Endothelial cell of umbilical vein (primary cell): ENCODE data around the gene ZNF684. TPM values are rescaled to one million over a fixed set of nuclear protein-coding genes. Genes with fewer than 3 reads are reported as not detected.

Source experiments
- BruUV-seq: library from RNA; stranded (reverse); fragments of 400-500 nt; replicated peaks from 2 replicates; lab custom pipeline; 2021; lab: Mats Ljungman, UMichigan
- CTCF ChIA-PET: fragments of 300-600, 350-600 bp; sonication (Branson Sonifier 250); formaldehyde crosslinking; loops from one replicate; lab custom pipeline; 2021; ENCODE audit warnings: antibody characterized with exemption, inconsistent platforms; lab: Charles Lee
- POLR2A ChIA-PET: fragments of 300-600, 350-600 bp; sonication (Branson Sonifier 250); formaldehyde crosslinking; loops from one replicate; lab custom pipeline; 2021; ENCODE audit warnings: antibody characterized with exemption, inconsistent platforms; lab: Charles Lee
- DNase-seq: peaks from one replicate; pipeline ENCODE4 v3.0.0-alpha.2; 2011; ENCODE audit warnings: low read depth, low spot score
- FAIRE-seq: peaks from 2 replicates; lab custom pipeline; 2011; peaks lifted over from hg19 to GRCh38; lab: Jason Lieb, UNC
- H2AFZ ChIP-seq: 2 replicates; pipeline ENCODE4 v1.6.0; 2012; ENCODE audit warnings: low read depth, low read length, control low read depth, inconsistent platforms
- H3K27ac ChIP-seq: 2 replicates; pipeline ENCODE4 v1.5.1; 2011; ENCODE audit warnings: low read depth, mild to moderate bottlenecking, control low read depth, low read length, moderate library complexity; ENCODE audit not compliant: insufficient read depth
- H3K27me3 ChIP-seq, 2 experiments: 2 replicates each; pipeline versions ENCODE4 v1.6.0 to v1.6.1; 2011; ENCODE audit warnings: low read length in 2 of 2, mixed read lengths in 1 of 2; ENCODE audit not compliant: control insufficient read depth in 2 of 2, insufficient read depth in 2 of 2
- H3K36me3 ChIP-seq, 2 experiments: 2 replicates in 1 of 2; 3 replicates in 1 of 2; pipeline ENCODE4 v1.5.1; 2011; ENCODE audit warnings: low read length in 2 of 2, mild to moderate bottlenecking in 1 of 2, moderate library complexity in 1 of 2; ENCODE audit not compliant: control insufficient read depth in 2 of 2, insufficient read depth in 2 of 2; ENCODE audit errors: extremely low read depth in 1 of 2
- H3K4me1 ChIP-seq: 3 replicates; pipeline ENCODE4 v1.5.1; 2011; ENCODE audit warnings: mild to moderate bottlenecking, low read length; ENCODE audit not compliant: control insufficient read depth, insufficient read depth; ENCODE audit errors: extremely low read depth
- H3K4me2 ChIP-seq: 2 replicates; pipeline ENCODE4 v1.6.1; 2011; ENCODE audit warnings: low read length, control low read depth, mixed read lengths; ENCODE audit not compliant: insufficient read depth
- H3K4me3 ChIP-seq, 3 experiments: fragments of 200-600 bp in 1 of 3; sonication (generic), shearing (Covaris generic) in 1 of 3; replicated peaks in 1 of 3; 2 replicates each; pipeline ENCODE4 v1.5.1; 2011 to 2016; ENCODE audit warnings: control low read depth in 3 of 3, low read length in 3 of 3, mild to moderate bottlenecking in 2 of 3, inconsistent platforms in 1 of 3, low read depth in 1 of 3, moderate library complexity in 1 of 3; ENCODE audit not compliant: insufficient read depth in 1 of 3
- H3K79me2 ChIP-seq: 2 replicates; pipeline ENCODE4 v1.6.0; 2012; ENCODE audit warnings: low read length, inconsistent platforms; ENCODE audit not compliant: control insufficient read depth, insufficient read depth
- H3K9ac ChIP-seq: replicated peaks from 2 replicates; pipeline ENCODE3; 2011; ENCODE audit warnings: low read length, control low read depth; ENCODE audit not compliant: insufficient read depth; ENCODE audit errors: extremely low read depth
- H3K9me1 ChIP-seq: replicated peaks from 3 replicates; pipeline ENCODE4 v1.6.0; 2011; ENCODE audit warnings: mild to moderate bottlenecking, low read length; ENCODE audit not compliant: control insufficient read depth, insufficient read depth; ENCODE audit errors: extremely low read depth
- H3K9me3 ChIP-seq: replicated peaks from 2 replicates; pipeline ENCODE4 v1.5.1; 2012; ENCODE audit warnings: low read length, inconsistent platforms; ENCODE audit not compliant: control insufficient read depth, insufficient read depth
- H4K20me1 ChIP-seq: replicated peaks from 2 replicates; pipeline ENCODE3; 2011; ENCODE audit warnings: mild to moderate bottlenecking, low read length; ENCODE audit not compliant: control insufficient read depth, insufficient read depth; ENCODE audit errors: extremely low read depth
- FOS ChIP-seq: IDR thresholded peaks from 2 replicates; pipeline ENCODE4 v1.6.1; 2011; ENCODE audit warnings: mild to moderate bottlenecking, low read length, moderate library complexity, borderline replicate concordance; ENCODE audit not compliant: insufficient read depth
- GATA2 ChIP-seq: IDR thresholded peaks from 2 replicates; pipeline ENCODE4 v1.7.0; 2011; ENCODE audit warnings: low read depth, mild to moderate bottlenecking, moderate library complexity, mixed read lengths, low read length; ENCODE audit not compliant: insufficient read length, insufficient read depth
- MYC ChIP-seq: IDR thresholded peaks from one replicate; pipeline ENCODE4 v1.6.1; 2011; ENCODE audit warnings: mild to moderate bottlenecking, low read depth, low read length
- POLR2A ChIP-seq: IDR thresholded peaks from 2 replicates; pipeline ENCODE4 v1.6.1; 2012; ENCODE audit warnings: low read depth, mild to moderate bottlenecking, control low read depth, low read length
- POLR2AphosphoS5 ChIP-seq: IDR thresholded peaks from 2 replicates; pipeline ENCODE4 v1.6.1; 2012; ENCODE audit warnings: low read depth, mild to moderate bottlenecking, control low read depth, low read length, moderate library complexity; ENCODE audit not compliant: insufficient read depth
- dilution Hi-C: fragments of 300-500 bp; cut with MboI; formaldehyde crosslinking; loops from one replicate; pipeline ENCODE4 v1.15.0; 2019; ENCODE audit warnings: low sequenced_read_pairs; ENCODE audit not compliant: extremely low pct_ligation_motif_present
- intact Hi-C: fragments of 100-400 bp; cut with micrococcal nuclease; formaldehyde crosslinking; loops from one replicate; pipeline ENCODE4 v1.10.0; 2022
- polyA plus RNA-seq, 4 experiments: library from polyadenylated mRNA; depleted of rRNA in 3 of 4; stranded (reverse) in 3 of 4; unstranded in 1 of 4; fragments of >200 nt; gene quantifications; 2 replicates each; pipeline versions ENCODE4 v1.2.1 to v1.2.3, GENCODE V29; 2011 to 2012; ENCODE audit warnings: missing spikeins in 1 of 4
- total RNA-seq: library from RNA; stranded (reverse); gene quantifications from 2 replicates; pipeline ENCODE4 v1.2.3, GENCODE V29; 2021
- TF ChIP-seq, protein P1 (sequence below), 2 donors: IDR thresholded peaks; 1 replicate in 1 of 2; 2 replicates in 1 of 2; pipeline ENCODE4 v1.5.1; 2011; ENCODE audit warnings: low read length in 2 of 2, mild to moderate bottlenecking in 2 of 2, moderate library complexity in 2 of 2, control low read depth in 1 of 2, inconsistent platforms in 1 of 2, low read depth in 1 of 2; ENCODE audit not compliant: insufficient read depth in 1 of 2; ENCODE audit errors: extremely low read depth in 1 of 2

ZNF684 gene
- total and polyA plus RNA-seq, 2 donors (not counting 3 experiments of a cell fraction or from before 2014, with no cell fraction given) = 2.9 to 5.8 TPM

DNA sequence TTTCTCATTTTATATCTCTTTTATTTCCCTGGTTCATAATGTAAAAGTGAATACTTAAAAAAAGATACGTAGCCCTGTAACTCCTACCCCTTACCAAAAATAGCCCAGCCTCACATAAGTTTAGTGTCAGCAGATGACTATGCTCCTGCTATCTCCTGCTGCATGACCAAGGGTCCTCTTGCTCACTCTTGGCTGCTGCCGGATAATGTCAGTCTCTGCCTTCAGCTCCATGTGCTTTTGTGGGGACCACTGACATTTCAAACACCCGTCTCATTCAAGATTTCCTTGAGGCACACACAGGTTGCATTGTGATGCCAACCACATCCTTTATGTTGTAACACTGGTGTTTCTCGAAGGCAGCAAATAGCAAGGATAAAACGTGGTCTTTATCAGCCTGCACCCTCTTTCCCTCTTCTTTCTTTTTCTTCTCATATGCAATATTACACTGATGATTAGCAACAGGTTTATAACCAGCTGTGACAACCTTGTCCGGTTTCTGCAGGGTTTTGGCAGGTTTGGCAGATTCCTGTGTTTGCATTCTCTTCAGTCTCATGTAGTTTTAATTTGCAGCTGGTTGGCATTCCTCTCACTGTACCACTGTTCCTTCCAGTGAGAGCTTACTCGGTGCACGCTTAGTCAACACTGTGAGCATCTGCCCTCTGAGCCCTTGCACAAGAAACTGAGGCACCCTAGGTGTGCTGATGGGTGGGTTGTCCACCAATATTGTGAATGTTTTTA lies 62.2 kb downstream of the ZNF684 start:
- H3K79me2 ChIP-seq = no peaks in the 10 kb centered on the region
- CTCF ChIA-PET = interaction anchor here (1.3 to 2.8 kb wide), 2 partner anchors 61 to 181 kb away, joined by 3 to 12 read pairs; no protein-coding TSS in a partner anchor

More for the DNA sequence above, 62.2 kb downstream of the ZNF684 start:
- dilution Hi-C loops = no loop called here
- Histone ChIP-seq H3K27ac (no peak overlapping the region), H3K36me3 (no peaks in the 10 kb centered on the region), H2AFZ (no peak overlapping the region), H3K9me1 (no peaks in the 10 kb centered on the region), H3K9ac (no peak overlapping the region), H4K20me1 (no peaks in the 10 kb centered on the region), H3K4me3 (no peak overlapping the region), H3K27me3 (no peaks in the 10 kb centered on the region), H3K4me2 (no peak overlapping the region), H3K4me1 (no peaks in the 10 kb centered on the region), H3K9me3 (no peaks in the 10 kb centered on the region)
- TF ChIP-seq MYC (no peak), POLR2A (no peak), GATA2 (no peak), POLR2AphosphoS5 (no peak), FOS (no peak)
- TF ChIP-seq, protein P1, sequence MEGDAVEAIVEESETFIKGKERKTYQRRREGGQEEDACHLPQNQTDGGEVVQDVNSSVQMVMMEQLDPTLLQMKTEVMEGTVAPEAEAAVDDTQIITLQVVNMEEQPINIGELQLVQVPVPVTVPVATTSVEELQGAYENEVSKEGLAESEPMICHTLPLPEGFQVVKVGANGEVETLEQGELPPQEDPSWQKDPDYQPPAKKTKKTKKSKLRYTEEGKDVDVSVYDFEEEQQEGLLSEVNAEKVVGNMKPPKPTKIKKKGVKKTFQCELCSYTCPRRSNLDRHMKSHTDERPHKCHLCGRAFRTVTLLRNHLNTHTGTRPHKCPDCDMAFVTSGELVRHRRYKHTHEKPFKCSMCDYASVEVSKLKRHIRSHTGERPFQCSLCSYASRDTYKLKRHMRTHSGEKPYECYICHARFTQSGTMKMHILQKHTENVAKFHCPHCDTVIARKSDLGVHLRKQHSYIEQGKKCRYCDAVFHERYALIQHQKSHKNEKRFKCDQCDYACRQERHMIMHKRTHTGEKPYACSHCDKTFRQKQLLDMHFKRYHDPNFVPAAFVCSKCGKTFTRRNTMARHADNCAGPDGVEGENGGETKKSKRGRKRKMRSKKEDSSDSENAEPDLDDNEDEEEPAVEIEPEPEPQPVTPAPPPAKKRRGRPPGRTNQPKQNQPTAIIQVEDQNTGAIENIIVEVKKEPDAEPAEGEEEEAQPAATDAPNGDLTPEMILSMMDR (IDR thresholded peaks at IDR 0.05; ENCODE audit: extremely low read depth in 1 of 2, insufficient read depth in 1 of 2, low read depth in 1 of 2, low read length in 2 of 2) = no peak
- intact Hi-C loops = no loop called here
- BruUV-seq = no TSS peak
- FAIRE-seq (no peak), DNase-seq (no peak)
- POLR2A ChIA-PET = no interaction called here
